Fibroblast of pulmonary artery (primary cell): ENCODE results near the gene ARHGAP29.
A peak's percentile ranks its signal among the peaks of the same experiment; 100 is the strongest.

ENCODE experiments used
- DNase-seq: peaks from one replicate; pipeline ENCODE4 v3.0.0-alpha.2; 2010; ENCODE audit warnings: low read depth
- H3K4me3 ChIP-seq: replicated peaks from 2 replicates; pipeline ENCODE4 v1.5.1; 2011; ENCODE audit warnings: low read depth, mild to moderate bottlenecking, control low read depth, low read length, moderate library complexity
- TF ChIP-seq, protein P1 (sequence below): IDR thresholded peaks from 2 replicates; pipeline ENCODE4 v1.5.1; 2011; ENCODE audit warnings: mild to moderate bottlenecking, control low read depth, low read length, inconsistent platforms; ENCODE audit errors: missing control alignments

ARHGAP29 gene

DNA sequence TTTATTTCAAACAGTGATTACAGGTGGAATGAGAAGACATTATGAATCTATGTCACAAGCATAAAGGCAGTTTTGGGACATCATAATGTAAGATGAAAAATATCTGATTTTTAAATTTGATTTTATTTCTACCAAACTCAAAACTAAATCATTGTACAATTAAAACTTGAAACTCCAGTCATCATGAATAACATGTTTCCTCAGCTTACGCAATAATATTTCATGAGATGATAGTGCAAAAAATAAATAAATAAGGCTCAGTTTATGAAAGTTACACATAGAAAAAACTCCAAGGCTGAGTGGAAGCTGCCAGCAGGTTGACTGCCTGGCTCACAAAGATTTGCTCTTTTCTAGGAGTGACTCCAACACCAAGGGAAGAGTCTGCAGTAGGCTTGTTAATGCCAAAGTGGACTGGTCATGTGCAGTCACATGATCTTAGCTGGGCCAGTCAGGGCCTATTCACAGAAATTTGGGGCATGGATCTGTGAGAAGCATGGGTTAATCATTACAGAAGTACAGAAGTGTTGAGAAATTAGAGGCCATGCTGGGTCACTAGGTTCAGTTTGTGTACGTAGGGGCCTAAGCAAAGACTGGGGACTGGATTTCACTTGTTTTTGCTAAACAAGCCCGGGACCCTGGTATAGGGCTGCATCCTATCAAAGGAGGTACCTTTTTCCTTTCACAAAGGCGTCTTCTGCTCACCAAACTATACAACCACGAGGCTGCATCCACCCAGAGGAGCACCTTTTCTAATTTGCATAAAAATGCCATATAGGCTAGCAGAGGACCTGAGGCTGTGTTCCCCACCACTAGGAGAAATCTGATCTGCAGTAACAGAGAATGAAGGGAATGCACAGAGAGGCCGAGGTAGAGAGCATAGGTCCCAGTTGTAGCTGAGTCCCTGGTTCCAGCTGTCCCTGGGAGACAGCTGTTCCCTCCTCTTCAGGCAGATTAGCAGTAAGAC, 111.6 kb downstream of the ARHGAP29 start:
- no peak overlapping the region for H3K4me3 ChIP-seq
- TF ChIP-seq, protein P1, sequence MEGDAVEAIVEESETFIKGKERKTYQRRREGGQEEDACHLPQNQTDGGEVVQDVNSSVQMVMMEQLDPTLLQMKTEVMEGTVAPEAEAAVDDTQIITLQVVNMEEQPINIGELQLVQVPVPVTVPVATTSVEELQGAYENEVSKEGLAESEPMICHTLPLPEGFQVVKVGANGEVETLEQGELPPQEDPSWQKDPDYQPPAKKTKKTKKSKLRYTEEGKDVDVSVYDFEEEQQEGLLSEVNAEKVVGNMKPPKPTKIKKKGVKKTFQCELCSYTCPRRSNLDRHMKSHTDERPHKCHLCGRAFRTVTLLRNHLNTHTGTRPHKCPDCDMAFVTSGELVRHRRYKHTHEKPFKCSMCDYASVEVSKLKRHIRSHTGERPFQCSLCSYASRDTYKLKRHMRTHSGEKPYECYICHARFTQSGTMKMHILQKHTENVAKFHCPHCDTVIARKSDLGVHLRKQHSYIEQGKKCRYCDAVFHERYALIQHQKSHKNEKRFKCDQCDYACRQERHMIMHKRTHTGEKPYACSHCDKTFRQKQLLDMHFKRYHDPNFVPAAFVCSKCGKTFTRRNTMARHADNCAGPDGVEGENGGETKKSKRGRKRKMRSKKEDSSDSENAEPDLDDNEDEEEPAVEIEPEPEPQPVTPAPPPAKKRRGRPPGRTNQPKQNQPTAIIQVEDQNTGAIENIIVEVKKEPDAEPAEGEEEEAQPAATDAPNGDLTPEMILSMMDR, result no peak
- no peak for DNase-seq

- TF ChIP-seq, protein P1, result no peak
- DNase-seq, result no peak
- H3K4me3 ChIP-seq, result no peak overlapping the region
Observed at GRCh38 chr1:94124538-94124937, 112.8 kb downstream of the ARHGAP29 start.

GRCh38 chr1:94122201-94122970, 115.0 kb downstream of the ARHGAP29 start:
- H3K4me3 ChIP-seq, result no peak overlapping the region
- TF ChIP-seq, protein P1, result no peak
- peak; percentile 78 for DNase-seq
